ENCODE data around the gene XXYLT1.

- no peak for TF ChIP-seq CTCF (IDR thresholded peaks at IDR 0.05)
- no peak for TF ChIP-seq POLR2A (IDR thresholded peaks at IDR 0.05)
Observed at GRCh38 chr3:195020921-195021320, 250.0 kb downstream of the XXYLT1 start.

All from right lobe of liver (tissue), 4 donors.